ENCODE data around the gene TMCC1.

TMCC1 gene

DNA sequence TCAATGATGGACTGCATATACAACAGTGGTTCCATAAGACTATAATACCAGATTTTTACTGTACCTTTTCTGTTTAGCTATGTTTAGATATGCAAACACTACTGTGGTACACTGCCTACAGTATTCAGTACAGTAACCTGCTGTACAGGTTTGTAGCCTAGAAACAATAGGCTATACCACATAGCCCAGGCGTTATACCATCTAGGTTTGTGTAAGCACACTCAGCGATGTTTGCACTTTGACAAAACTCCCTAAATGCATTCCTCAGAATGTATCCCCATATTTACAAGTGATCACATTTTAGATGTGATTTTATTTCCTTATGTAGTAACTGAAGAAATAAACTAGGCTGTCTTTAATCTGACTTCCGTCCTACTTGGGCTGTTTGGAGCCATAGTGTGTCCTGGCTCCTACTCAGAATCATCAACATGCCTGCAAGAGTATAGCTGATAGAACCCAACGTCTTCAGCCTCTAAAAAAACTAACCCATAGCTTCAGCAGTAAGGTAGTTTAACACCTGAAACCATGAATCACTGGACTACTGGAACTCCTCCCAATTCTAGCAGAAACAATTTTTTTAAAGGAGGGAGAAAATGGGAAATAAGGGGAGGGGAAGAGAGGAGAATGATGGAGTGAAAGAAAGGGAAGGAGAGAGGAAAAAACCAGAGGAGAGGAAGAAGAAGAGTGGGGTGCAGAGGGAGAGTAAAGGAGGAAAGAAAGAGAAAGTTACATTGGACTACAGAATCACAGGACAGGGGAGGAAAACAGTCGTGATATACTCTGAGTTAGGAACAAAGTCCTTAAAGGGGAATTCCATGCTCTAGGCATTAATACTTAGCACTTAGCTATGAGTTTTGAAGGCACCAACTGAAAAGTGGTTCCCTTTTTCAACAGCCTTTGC lies 219.4 kb downstream of the TMCC1 start:
- no peak for DNase-seq

GRCh38 chr3:129673012-129673411 lies 220.5 kb downstream of the TMCC1 start:
- DNase-seq = no peak

- no peak for DNase-seq
These were observed 221.1 kb downstream of the TMCC1 start for GRCh38 chr3:129672412-129672811.

DNA sequence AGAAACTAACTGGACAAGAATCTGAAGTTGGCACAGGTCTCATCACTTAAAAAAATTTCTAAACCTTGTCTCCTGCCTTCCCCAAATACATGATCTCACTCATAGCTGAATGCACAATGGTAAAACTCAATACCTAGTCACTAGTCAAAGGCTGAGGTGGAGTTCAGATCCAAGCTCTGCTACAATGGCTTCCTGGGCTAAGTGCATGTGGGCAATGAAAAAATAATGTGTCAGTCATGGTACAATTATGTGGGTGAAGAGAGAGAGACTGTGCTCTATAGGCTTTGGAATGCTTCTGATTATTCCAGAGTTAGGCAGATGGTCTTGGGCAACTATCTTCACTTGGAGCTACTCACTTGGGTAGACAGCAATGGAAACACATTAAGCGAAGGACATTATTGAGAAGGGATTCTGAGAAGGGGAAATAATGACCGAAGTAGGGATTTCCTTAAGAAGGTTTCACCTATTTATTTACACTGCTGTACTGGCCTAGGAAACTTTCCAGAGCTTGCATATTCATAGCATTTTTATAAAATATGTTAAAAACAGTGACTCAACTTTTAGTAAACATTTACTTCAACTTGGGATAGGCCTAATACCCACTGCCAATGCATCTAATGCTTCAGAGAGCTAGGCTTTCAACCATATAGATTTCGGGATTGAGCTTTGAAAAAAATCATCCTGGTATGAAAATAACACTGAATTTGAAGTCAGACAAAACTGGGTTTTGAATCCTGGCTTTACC lies 228.3 kb downstream of the TMCC1 start:
- no peak for DNase-seq

GRCh38 chr3:129663930-129664646 lies 229.4 kb downstream of the TMCC1 start:
- no peak for DNase-seq

GRCh38 chr3:129663045-129663446 lies 230.5 kb downstream of the TMCC1 start:
- DNase-seq = no peak

- no peak for DNase-seq
These were observed 231.3 kb downstream of the TMCC1 start for GRCh38 chr3:129662191-129662608.

- no peak for DNase-seq
These were observed 231.7 kb downstream of the TMCC1 start for GRCh38 chr3:129661766-129662165.

GRCh38 chr3:129658110-129658843 lies 235.2 kb downstream of the TMCC1 start:
- no peak for DNase-seq

DNA sequence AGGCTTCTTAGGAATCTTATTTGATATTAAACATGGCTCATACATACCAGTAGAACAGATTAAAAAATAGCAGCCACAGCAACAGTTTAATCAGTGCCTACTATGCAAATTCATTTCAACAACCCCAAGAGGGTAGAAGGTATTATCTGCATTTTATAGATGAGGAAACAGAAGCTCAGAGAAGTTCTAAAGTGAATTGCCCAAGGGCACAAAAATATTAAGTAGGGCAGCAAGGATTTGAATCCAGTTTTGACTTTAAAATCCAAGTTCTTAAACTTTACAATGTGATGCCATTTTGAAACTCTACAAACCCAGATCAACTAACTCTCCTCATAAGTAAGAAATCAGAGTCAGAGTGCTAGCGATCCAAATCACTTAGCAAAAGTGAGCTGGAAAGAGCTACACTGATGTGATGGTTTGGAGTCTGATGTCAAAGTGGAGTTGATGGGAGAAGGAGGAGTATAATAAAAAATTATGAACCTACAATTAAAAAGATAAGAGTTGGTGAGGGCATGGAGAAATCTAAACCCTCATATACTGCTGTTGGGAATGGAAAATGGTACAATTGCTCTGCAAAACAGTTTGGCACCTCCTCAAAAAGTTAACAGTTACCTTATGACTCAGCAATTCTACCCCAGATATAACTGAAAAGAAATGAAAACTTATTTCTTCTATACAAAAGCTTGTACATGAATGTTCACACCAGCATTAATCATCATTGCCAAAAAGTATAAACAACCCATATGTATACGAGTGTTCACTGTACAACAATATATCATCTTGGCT lies 236.1 kb downstream of the TMCC1 start:
- no peak for DNase-seq

DNA sequence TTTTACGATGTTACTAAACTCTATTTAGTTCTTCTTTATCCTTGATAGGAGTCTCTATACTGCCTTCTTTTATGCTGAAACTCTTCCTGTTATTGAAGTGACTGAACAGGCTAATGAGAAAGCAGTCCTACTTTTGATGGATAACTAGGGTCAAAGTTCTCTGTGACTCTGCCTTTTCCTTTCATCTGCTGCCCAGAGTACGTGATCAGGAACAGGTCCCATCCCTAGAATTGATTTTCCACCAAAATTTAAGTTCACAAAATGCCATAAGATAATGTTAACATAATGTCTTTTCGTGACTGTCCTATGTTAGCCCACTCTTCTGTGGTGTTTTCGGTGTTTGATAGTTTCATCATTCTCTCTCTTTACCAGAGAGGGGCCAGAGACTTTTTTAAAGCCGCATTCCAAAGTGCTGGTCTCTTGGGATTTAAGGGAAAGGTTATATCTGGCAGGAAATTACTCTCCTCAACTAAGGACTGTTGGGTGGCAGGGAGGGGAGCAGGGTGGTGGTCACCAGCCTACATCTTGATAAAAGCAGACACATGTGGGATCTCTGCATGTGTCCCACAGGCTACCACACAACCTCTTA lies 236.8 kb downstream of the TMCC1 start:
- no peak for DNase-seq

DNA sequence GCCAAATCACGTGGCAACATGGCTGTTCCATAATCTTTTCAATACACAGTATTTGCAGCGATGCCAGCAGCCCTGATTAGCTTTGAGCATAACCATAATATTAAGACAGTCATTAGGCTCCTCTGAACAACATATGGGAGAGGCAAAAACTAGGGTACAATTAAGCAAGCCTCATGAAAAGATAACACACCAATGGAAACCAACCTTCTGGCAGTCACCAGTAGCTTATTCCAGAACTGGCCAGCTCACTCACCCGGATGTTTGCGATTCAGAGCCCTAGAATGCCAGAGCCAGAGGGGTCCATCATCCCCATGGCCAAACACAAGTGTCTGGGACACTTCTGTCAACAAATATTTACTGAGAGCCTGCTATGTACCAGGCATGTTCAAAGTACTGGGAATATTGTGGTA lies 238.2 kb downstream of the TMCC1 start:
- DNase-seq = no peak

- no peak for DNase-seq
These were observed 239.4 kb downstream of the TMCC1 start for GRCh38 chr3:129654131-129654530.

DNA sequence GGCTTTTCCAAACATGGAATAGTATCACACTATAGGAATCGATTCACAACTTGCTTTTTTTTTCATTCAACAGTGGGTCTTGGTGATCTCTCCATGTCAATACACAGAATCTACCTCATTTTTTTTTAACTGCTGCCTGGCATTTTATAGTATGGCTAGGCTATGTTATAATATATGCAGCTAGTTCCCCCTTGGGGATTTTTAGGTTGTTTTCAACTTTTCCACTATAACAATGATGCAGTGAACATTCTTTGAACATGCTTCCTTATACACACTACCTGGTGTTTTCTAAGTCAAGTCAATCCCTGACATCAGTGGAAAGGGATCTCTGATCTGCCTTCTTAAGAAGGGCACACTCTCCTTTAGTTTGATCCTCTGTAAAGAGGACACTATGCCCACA lies 240.5 kb downstream of the TMCC1 start:
- no peak for DNase-seq

GRCh38 chr3:129651435-129652202 lies 241.9 kb downstream of the TMCC1 start:
- no peak for DNase-seq

- peak; percentile 64 for DNase-seq
These were observed 243.1 kb downstream of the TMCC1 start for GRCh38 chr3:129650256-129650872.

- no peak for DNase-seq
These were observed 245.1 kb downstream of the TMCC1 start for GRCh38 chr3:129648391-129648790.

GRCh38 chr3:129645286-129645685 lies 248.2 kb downstream of the TMCC1 start:
- no peak for DNase-seq

DNA sequence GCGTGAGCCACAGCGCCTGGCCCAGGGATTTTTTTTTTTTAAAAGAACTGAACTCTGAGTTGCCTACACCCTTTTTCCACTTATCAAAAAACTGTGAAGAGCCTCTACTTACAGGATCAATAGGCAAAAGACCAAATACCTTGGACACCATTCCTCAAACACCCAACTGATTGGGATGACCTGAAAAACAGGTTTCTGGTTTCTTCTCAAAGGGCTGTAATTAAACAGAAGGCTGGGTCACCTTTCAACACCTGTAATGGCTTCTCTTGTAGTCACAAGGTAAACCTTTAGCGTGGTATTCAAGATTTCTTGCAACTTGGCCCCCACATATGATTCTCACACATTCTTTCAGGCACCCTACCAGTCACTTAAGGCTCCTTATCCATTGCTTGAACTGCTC lies 248.7 kb downstream of the TMCC1 start:
- DNase-seq = no peak
